Endothelial cell of umbilical vein (primary cell): ENCODE results near the gene TBX20. TPM values are rescaled to one million over a fixed set of nuclear protein-coding genes. Genes with fewer than 3 reads are reported as not detected.

Source experiments
- BruUV-seq: library from RNA; stranded (reverse); fragments of 400-500 nt; replicated peaks from 2 replicates; lab custom pipeline; 2021; lab: Mats Ljungman, UMichigan
- CTCF ChIA-PET: fragments of 300-600, 350-600 bp; sonication (Branson Sonifier 250); formaldehyde crosslinking; loops from one replicate; lab custom pipeline; 2021; ENCODE audit warnings: antibody characterized with exemption, inconsistent platforms; lab: Charles Lee
- POLR2A ChIA-PET: fragments of 300-600, 350-600 bp; sonication (Branson Sonifier 250); formaldehyde crosslinking; loops from one replicate; lab custom pipeline; 2021; ENCODE audit warnings: antibody characterized with exemption, inconsistent platforms; lab: Charles Lee
- DNase-seq: peaks from one replicate; pipeline ENCODE4 v3.0.0-alpha.2; 2011; ENCODE audit warnings: low read depth, low spot score
- FAIRE-seq: peaks from 2 replicates; lab custom pipeline; 2011; peaks lifted over from hg19 to GRCh38; lab: Jason Lieb, UNC
- H2AFZ ChIP-seq: 2 replicates; pipeline ENCODE4 v1.6.0; 2012; ENCODE audit warnings: low read depth, low read length, control low read depth, inconsistent platforms
- H3K27ac ChIP-seq: 2 replicates; pipeline ENCODE4 v1.5.1; 2011; ENCODE audit warnings: low read depth, mild to moderate bottlenecking, control low read depth, low read length, moderate library complexity; ENCODE audit not compliant: insufficient read depth
- H3K27me3 ChIP-seq, 2 experiments: 2 replicates each; pipeline versions ENCODE4 v1.6.0 to v1.6.1; 2011; ENCODE audit warnings: low read length in 2 of 2, mixed read lengths in 1 of 2; ENCODE audit not compliant: control insufficient read depth in 2 of 2, insufficient read depth in 2 of 2
- H3K36me3 ChIP-seq, 2 experiments: 2 replicates in 1 of 2; 3 replicates in 1 of 2; pipeline ENCODE4 v1.5.1; 2011; ENCODE audit warnings: low read length in 2 of 2, mild to moderate bottlenecking in 1 of 2, moderate library complexity in 1 of 2; ENCODE audit not compliant: control insufficient read depth in 2 of 2, insufficient read depth in 2 of 2; ENCODE audit errors: extremely low read depth in 1 of 2
- H3K4me1 ChIP-seq: 3 replicates; pipeline ENCODE4 v1.5.1; 2011; ENCODE audit warnings: mild to moderate bottlenecking, low read length; ENCODE audit not compliant: control insufficient read depth, insufficient read depth; ENCODE audit errors: extremely low read depth
- H3K4me2 ChIP-seq: 2 replicates; pipeline ENCODE4 v1.6.1; 2011; ENCODE audit warnings: low read length, control low read depth, mixed read lengths; ENCODE audit not compliant: insufficient read depth
- H3K4me3 ChIP-seq, 3 experiments: fragments of 200-600 bp in 1 of 3; sonication (generic), shearing (Covaris generic) in 1 of 3; replicated peaks in 1 of 3; 2 replicates each; pipeline ENCODE4 v1.5.1; 2011 to 2016; ENCODE audit warnings: control low read depth in 3 of 3, low read length in 3 of 3, mild to moderate bottlenecking in 2 of 3, inconsistent platforms in 1 of 3, low read depth in 1 of 3, moderate library complexity in 1 of 3; ENCODE audit not compliant: insufficient read depth in 1 of 3
- H3K79me2 ChIP-seq: 2 replicates; pipeline ENCODE4 v1.6.0; 2012; ENCODE audit warnings: low read length, inconsistent platforms; ENCODE audit not compliant: control insufficient read depth, insufficient read depth
- H3K9ac ChIP-seq: replicated peaks from 2 replicates; pipeline ENCODE3; 2011; ENCODE audit warnings: low read length, control low read depth; ENCODE audit not compliant: insufficient read depth; ENCODE audit errors: extremely low read depth
- H3K9me1 ChIP-seq: replicated peaks from 3 replicates; pipeline ENCODE4 v1.6.0; 2011; ENCODE audit warnings: mild to moderate bottlenecking, low read length; ENCODE audit not compliant: control insufficient read depth, insufficient read depth; ENCODE audit errors: extremely low read depth
- H3K9me3 ChIP-seq: replicated peaks from 2 replicates; pipeline ENCODE4 v1.5.1; 2012; ENCODE audit warnings: low read length, inconsistent platforms; ENCODE audit not compliant: control insufficient read depth, insufficient read depth
- H4K20me1 ChIP-seq: replicated peaks from 2 replicates; pipeline ENCODE3; 2011; ENCODE audit warnings: mild to moderate bottlenecking, low read length; ENCODE audit not compliant: control insufficient read depth, insufficient read depth; ENCODE audit errors: extremely low read depth
- CTCF ChIP-seq, 2 donors: IDR thresholded peaks; 1 replicate in 1 of 2; 2 replicates in 1 of 2; pipeline ENCODE4 v1.5.1; 2011; ENCODE audit warnings: low read length in 2 of 2, mild to moderate bottlenecking in 2 of 2, moderate library complexity in 2 of 2, control low read depth in 1 of 2, inconsistent platforms in 1 of 2, low read depth in 1 of 2; ENCODE audit not compliant: insufficient read depth in 1 of 2; ENCODE audit errors: extremely low read depth in 1 of 2
- EZH2 ChIP-seq: IDR thresholded peaks from 2 replicates; pipeline ENCODE4 v1.6.1; 2012; ENCODE audit warnings: borderline replicate concordance, low read depth, mild to moderate bottlenecking, moderate library complexity, low read length, inconsistent platforms; ENCODE audit not compliant: severe bottlenecking
- FOS ChIP-seq: IDR thresholded peaks from 2 replicates; pipeline ENCODE4 v1.6.1; 2011; ENCODE audit warnings: mild to moderate bottlenecking, low read length, moderate library complexity, borderline replicate concordance; ENCODE audit not compliant: insufficient read depth
- GATA2 ChIP-seq: IDR thresholded peaks from 2 replicates; pipeline ENCODE4 v1.7.0; 2011; ENCODE audit warnings: low read depth, mild to moderate bottlenecking, moderate library complexity, mixed read lengths, low read length; ENCODE audit not compliant: insufficient read length, insufficient read depth
- JUN ChIP-seq: IDR thresholded peaks from 2 replicates; pipeline ENCODE4 v1.6.1; 2011; ENCODE audit warnings: borderline replicate concordance, low read depth; ENCODE audit not compliant: insufficient read length, insufficient read depth
- MAX ChIP-seq: IDR thresholded peaks from 2 replicates; pipeline ENCODE4 v1.6.1; 2011; ENCODE audit not compliant: insufficient read depth, insufficient read length
- MYC ChIP-seq: IDR thresholded peaks from one replicate; pipeline ENCODE4 v1.6.1; 2011; ENCODE audit warnings: mild to moderate bottlenecking, low read depth, low read length
- POLR2A ChIP-seq: IDR thresholded peaks from 2 replicates; pipeline ENCODE4 v1.6.1; 2012; ENCODE audit warnings: low read depth, mild to moderate bottlenecking, control low read depth, low read length
- POLR2AphosphoS5 ChIP-seq: IDR thresholded peaks from 2 replicates; pipeline ENCODE4 v1.6.1; 2012; ENCODE audit warnings: low read depth, mild to moderate bottlenecking, control low read depth, low read length, moderate library complexity; ENCODE audit not compliant: insufficient read depth
- dilution Hi-C: fragments of 300-500 bp; cut with MboI; formaldehyde crosslinking; loops from one replicate; pipeline ENCODE4 v1.15.0; 2019; ENCODE audit warnings: low sequenced_read_pairs; ENCODE audit not compliant: extremely low pct_ligation_motif_present
- intact Hi-C: fragments of 100-400 bp; cut with micrococcal nuclease; formaldehyde crosslinking; loops from one replicate; pipeline ENCODE4 v1.10.0; 2022
- polyA plus RNA-seq, 4 experiments: library from polyadenylated mRNA; depleted of rRNA in 3 of 4; stranded (reverse) in 3 of 4; unstranded in 1 of 4; fragments of >200 nt; gene quantifications; 2 replicates each; pipeline versions ENCODE4 v1.2.1 to v1.2.3, GENCODE V29; 2011 to 2012; ENCODE audit warnings: missing spikeins in 1 of 4
- total RNA-seq: library from RNA; stranded (reverse); gene quantifications from 2 replicates; pipeline ENCODE4 v1.2.3, GENCODE V29; 2021

The TBX20 gene
- total and polyA plus RNA-seq, 2 donors (not counting 3 experiments of a cell fraction or from before 2014, with no cell fraction given) = not detected

GRCh38 chr7:35267411-35267810, 13.5 kb upstream of the TBX20 start:
- DNase-seq (no peak), FAIRE-seq (no peak)
- ChIA-PET POLR2A (no interaction called here), CTCF (no interaction called here)
- intact Hi-C loops = no loop called here
- TF ChIP-seq FOS (no peak), JUN (no peak), POLR2A (no peak), MAX (no peak), MYC (no peak), GATA2 (no peak), EZH2 (no peak), CTCF (IDR thresholded peaks at IDR 0.05; ENCODE audit: extremely low read depth in 1 of 2, insufficient read depth in 1 of 2, low read depth in 1 of 2, low read length in 2 of 2) (no peak), POLR2AphosphoS5 (no peak)
- H3K9me1 ChIP-seq = no peaks in the 10 kb centered on the region
- H3K27me3 ChIP-seq = peaks cover 18 to 20% of the 10 kb centered on the region in 2 experiments
- no peaks in the 10 kb centered on the region for H3K79me2 ChIP-seq
- dilution Hi-C loops = no loop called here
- no peaks in the 10 kb centered on the region for H3K4me1 ChIP-seq
- H3K4me3 ChIP-seq = no peak overlapping the region
- H3K9me3 ChIP-seq = no peaks in the 10 kb centered on the region
- H3K9ac ChIP-seq = no peak overlapping the region
- no peaks in the 10 kb centered on the region for H3K36me3 ChIP-seq
- no peak overlapping the region for H3K4me2 ChIP-seq
- no peak overlapping the region for H2AFZ ChIP-seq
- no peak overlapping the region for H3K27ac ChIP-seq
- H4K20me1 ChIP-seq = no peaks in the 10 kb centered on the region
- no TSS peak for BruUV-seq
